ENCODE results near the gene MIP.
"Not testable (repeated sequence)": the region's sequence is repeated elsewhere in the genome, so short reads cannot be mapped to it uniquely, and the experiment has no call there.

Gene MIP

DNA sequence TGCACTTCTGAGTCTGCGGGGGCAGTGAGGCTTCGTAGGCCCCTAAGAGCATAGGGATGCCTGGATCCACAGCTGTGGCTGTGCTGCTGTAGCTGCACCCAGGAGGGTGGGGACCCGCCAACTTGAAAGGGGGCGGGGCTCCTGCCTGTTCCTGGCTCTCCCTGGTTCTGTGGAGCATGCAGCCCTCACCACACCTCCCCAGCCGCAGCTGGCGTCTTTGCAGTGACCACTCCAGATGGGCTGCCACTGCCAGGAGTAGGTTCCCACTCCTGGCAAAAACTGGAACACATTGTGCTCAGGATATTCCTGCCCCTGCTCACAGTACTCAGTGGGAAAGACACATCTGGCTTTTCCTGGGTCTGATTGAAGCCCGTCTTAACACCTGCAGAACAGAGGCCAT, 41.1 kb downstream of the MIP start:
- in situ Hi-C loops (cut with HindIII; ENCODE audit: low pct_unique_long_range_greater_than_20kb, low sequenced_read_pairs), result no loop called here
- no peak for DNase-seq (ENCODE audit: low read depth in 1 of 2, low spot score in 1 of 2)
- no peak for TF ChIP-seq JUND (IDR thresholded peaks at IDR 0.05; ENCODE audit: low read depth)

DNA sequence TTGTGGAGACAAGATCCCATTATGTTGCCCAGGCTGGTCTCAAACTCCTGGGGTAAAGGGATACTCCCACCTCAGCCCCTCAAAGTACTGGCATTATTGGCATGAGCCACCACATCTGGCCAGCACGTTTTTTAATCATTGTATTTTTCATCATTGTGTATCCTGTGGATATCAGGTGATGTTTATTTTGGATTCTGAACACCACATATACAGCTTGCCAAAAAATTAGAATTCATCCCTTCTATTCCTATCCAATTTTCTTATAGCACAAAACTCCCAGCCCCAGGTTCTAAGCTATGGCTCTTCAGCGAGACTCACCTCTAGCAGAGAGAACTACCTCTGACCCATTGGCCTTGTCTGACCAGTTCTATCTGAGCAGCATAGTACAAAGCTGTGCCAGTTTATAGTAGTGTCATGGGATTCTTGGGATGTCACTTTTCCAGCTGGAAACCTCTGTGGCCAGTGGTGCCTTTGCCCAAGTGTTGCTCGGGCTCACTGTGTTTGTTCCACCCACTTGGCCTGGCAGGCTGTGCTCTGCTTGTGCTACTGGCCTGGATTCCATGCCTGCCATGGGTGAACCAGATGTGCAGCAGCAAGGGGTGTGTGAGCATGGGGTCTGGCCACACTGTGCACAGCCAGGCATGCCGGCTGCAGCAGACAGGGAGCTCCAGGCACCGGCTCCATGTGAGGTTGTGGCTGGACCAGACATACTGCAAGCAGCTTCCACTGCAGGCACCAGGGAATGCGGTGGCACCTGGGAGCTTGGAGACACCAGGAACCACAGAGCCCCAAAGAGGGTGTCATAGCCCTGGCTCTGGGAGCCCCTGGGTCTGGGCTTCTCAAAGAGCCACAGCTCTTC, 42.4 kb downstream of the MIP start:
- in situ Hi-C loops (cut with HindIII; ENCODE audit: low pct_unique_long_range_greater_than_20kb, low sequenced_read_pairs), result no loop called here
- TF ChIP-seq JUND (IDR thresholded peaks at IDR 0.05; ENCODE audit: low read depth), result no peak
- DNase-seq (ENCODE audit: low read depth in 1 of 2, low spot score in 1 of 2), result no peak

DNA sequence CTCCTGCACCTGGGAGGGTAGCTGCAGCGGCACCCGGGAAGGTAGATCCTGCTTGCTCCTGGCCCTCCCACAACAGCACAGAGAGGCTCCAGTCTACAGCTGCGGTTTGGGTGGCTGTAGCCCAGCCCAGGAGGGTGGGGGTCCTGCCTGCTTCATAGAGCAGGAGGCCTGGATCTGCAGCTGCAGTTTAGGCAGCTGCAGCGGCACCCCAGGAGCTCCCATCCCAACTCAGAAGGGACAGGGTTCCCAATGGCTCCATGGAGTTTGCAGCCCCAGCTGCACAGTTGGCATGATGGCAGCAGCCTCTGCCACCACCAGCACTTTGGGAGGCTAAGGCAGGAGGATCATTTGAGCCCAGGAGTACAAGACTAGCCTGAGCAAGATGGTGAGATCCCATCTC, 43.7 kb downstream of the MIP start:
- no peak for DNase-seq (ENCODE audit: low read depth in 1 of 2, low spot score in 1 of 2)
- TF ChIP-seq JUND (IDR thresholded peaks at IDR 0.05; ENCODE audit: low read depth), result no peak
- in situ Hi-C loops (cut with HindIII; ENCODE audit: low pct_unique_long_range_greater_than_20kb, low sequenced_read_pairs), result no loop called here

- DNase-seq (ENCODE audit: low read depth in 1 of 2, low spot score in 1 of 2), result no peak
- in situ Hi-C loops (cut with HindIII; ENCODE audit: low pct_unique_long_range_greater_than_20kb, low sequenced_read_pairs), result no loop called here
- no peak for TF ChIP-seq JUND (IDR thresholded peaks at IDR 0.05; ENCODE audit: low read depth)
These were observed 45.5 kb downstream of the MIP start for GRCh38 chr12:56408799-56409417.

DNA sequence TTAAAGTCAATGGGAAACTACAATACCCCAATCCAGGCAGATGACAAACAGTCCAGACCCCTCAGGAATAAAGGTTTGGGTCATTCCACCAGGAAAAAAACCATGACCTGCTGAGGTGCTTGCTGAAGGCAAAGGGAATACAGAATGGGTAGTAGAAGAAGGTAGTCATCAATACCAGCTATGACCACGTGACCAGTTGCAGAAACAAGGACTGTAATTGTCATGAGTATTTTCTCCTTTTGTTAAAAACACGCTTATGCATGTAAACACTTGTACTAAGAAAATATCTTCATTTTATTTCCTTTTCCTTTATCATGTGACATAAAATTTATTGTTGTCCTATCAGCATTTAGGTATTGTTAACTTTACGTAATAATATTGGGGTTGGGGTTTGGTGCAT, 50.2 kb downstream of the MIP start:
- in situ Hi-C loops (cut with HindIII; ENCODE audit: low pct_unique_long_range_greater_than_20kb, low sequenced_read_pairs); DNase-seq (ENCODE audit: low read depth in 1 of 2, low spot score in 1 of 2): not testable (repeated sequence)

DNA sequence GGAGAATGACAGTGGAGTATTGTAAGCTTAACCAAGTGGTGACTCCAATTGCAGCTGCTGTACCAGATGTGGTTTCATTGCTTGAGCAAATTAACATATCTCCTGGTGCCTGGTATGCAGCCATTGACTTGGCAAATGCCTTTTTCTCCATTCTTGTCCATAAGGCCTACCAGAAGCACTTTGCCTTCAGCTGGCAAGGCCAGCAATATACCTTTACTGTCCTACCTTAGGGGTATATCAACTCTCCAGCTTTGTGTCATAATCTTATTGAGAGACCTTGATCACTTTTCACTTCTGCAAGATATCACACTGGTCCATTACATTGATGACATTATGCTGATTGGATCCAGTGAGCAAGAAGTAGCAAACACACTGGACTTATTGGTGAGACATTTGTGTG, 52.8 kb downstream of the MIP start:
- in situ Hi-C loops (cut with HindIII; ENCODE audit: low pct_unique_long_range_greater_than_20kb, low sequenced_read_pairs); DNase-seq (ENCODE audit: low read depth in 1 of 2, low spot score in 1 of 2): not testable (repeated sequence)

DNA sequence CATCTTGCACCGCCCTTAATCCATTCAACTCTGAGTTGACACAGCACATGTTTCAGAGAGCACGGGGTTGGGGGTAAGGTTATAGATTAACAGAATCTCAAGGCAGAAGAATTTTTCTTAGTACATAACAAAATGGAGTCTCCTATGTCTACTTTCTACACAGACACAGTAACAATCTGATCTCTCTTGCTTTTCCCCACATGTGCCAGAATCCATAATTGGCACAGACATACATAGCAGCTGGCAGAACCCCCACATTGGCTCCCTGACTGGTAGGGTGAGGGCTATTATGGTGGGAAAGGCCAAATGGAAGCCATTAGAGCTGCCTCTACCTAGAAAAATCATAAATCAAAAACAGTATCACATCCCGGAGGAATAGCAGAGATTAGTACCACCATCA, 53.3 kb downstream of the MIP start:
- DNase-seq (ENCODE audit: low read depth in 1 of 2, low spot score in 1 of 2); in situ Hi-C loops (cut with HindIII; ENCODE audit: low pct_unique_long_range_greater_than_20kb, low sequenced_read_pairs): not testable (repeated sequence)

Data from T47D (cell line).